ENCODE data around the gene RAP1GAP. TPM values are rescaled to one million over a fixed set of nuclear protein-coding genes. Genes with fewer than 3 reads are reported as not detected.

RAP1GAP gene
- total RNA-seq, 1 experiment from 2014 or later = 13.4 TPM

DNA sequence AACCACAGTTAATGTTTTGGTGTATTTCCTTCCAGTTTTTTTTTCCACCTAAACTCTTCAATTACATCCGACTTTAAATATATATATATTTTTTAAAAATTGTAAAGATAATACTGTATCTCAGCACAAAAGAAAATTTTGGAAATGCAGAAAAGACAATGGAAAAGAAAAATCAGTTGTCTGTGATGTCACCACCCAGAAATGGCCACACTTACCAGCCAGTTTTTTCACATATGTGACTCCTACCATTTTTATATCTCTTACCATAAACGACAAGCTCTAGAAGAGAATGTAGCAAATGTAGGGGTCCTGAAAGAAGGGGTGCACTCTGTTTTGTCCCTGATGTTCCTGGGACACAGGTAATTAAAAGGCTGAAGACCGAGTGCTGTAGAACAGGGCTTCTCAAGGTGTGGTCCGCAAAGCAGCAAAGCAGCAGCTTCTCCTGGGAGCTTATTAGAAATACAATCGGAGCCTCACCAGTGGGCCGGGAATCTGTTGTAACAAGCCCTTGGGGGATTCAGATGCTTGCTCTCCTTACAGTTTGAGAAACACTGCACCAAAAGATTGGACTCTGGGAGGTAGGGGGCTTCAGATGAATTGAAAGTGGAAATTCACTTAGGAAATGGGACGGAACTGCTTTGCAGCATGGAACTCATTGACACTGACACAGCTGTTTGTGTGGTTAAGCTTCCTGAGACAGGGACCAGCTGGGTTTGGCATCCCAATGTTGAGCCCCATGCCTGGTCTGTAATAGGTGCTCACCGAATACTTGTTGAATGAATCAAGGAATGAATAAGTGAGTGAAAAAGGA is 115.8 kb downstream of the RAP1GAP start:
- ChIA-PET RAD21 (ENCODE audit: low non-redundant PET in 1 of 2, low total read pairs in 2 of 2, uncharacterized antibody in 2 of 2, unreplicated experiment in 2 of 2) (no interaction called here), POLR2A (no interaction called here), CTCF (no interaction called here)
- H3K9ac ChIP-seq (ENCODE audit: low read length) = no peak overlapping the region
- DNase-seq (ENCODE audit: low read depth, low spot score) = no peak
- H3K4me3 ChIP-seq (replicated peaks in 1 of 2; ENCODE audit: low read depth in 1 of 2, low read length in 2 of 2) = no peak overlapping the region
- H3K9me3 ChIP-seq (ENCODE audit: control insufficient read depth in 1 of 2, insufficient read depth in 1 of 2, low read depth in 1 of 2, low read length in 2 of 2) = no peaks in the 10 kb centered on the region
- no peaks in the 10 kb centered on the region for H3K79me2 ChIP-seq (ENCODE audit: insufficient read depth, low read length)
- intact Hi-C loops (cut with micrococcal nuclease) = no loop called here
- no TSS peak for BruUV-seq (replicated peaks)
- no peaks in the 10 kb centered on the region for H3K4me1 ChIP-seq (ENCODE audit: control insufficient read depth in 1 of 2, insufficient read depth in 2 of 2, low read length in 2 of 2)
- no peak for ATAC-seq
- no peaks in the 10 kb centered on the region for H3K36me3 ChIP-seq (ENCODE audit: control insufficient read depth in 1 of 2, insufficient read depth in 2 of 2, low read length in 2 of 2)
- H2AFZ ChIP-seq (ENCODE audit: low read depth, low read length, poor library complexity, severe bottlenecking) = no peak overlapping the region
- TF ChIP-seq RAD21 (IDR thresholded peaks at IDR 0.05; ENCODE audit: low read depth) = no peak
- TF ChIP-seq SP1 (IDR thresholded peaks at IDR 0.05; ENCODE audit: low read depth) = no peak
- TF ChIP-seq POLR2AphosphoS5 (IDR thresholded peaks at IDR 0.05; ENCODE audit: low read depth, low read length) = no peak
- TF ChIP-seq SIN3A (IDR thresholded peaks at IDR 0.05; ENCODE audit: low read depth) = no peak
- TF ChIP-seq FOSL1 (IDR thresholded peaks at IDR 0.05; ENCODE audit: low read depth) = no peak
- TF ChIP-seq ATF3 (IDR thresholded peaks at IDR 0.05) = no peak
- H3K4me2 ChIP-seq (ENCODE audit: low read length) = no peak overlapping the region
- no peaks in the 10 kb centered on the region for H3K9me2 ChIP-seq (ENCODE audit: insufficient read depth)
- no peaks in the 10 kb centered on the region for H4K20me1 ChIP-seq (ENCODE audit: insufficient read depth)
- no peak overlapping the region for H3K27ac ChIP-seq (ENCODE audit: low read depth, low read length)
- H3K27me3 ChIP-seq (ENCODE audit: insufficient read depth, low read length) = peaks cover 9% of the 10 kb centered on the region; the same call in 1 of the 2 replicates

- no peak overlapping the region for H3K4me3 ChIP-seq (replicated peaks in 1 of 2; ENCODE audit: low read depth in 1 of 2, low read length in 2 of 2)
- ChIA-PET RAD21 (ENCODE audit: low non-redundant PET in 1 of 2, low total read pairs in 2 of 2, uncharacterized antibody in 2 of 2, unreplicated experiment in 2 of 2) (no interaction called here), POLR2A (no interaction called here), CTCF (no interaction called here)
- TF ChIP-seq FOSL1 (IDR thresholded peaks at IDR 0.05; ENCODE audit: low read depth) (no peak), RAD21 (IDR thresholded peaks at IDR 0.05; ENCODE audit: low read depth) (no peak), ATF3 (IDR thresholded peaks at IDR 0.05) (no peak), EZH2 (IDR thresholded peaks at IDR 0.05) (no peak), EGR1 (IDR thresholded peaks at IDR 0.05; ENCODE audit: low read depth) (no peak), ELF1 (IDR thresholded peaks at IDR 0.05; ENCODE audit: borderline replicate concordance, low read depth) (no peak), YY1 (IDR thresholded peaks at IDR 0.05; ENCODE audit: extremely low read depth, insufficient replicate concordance, low read depth, low read length) (no peak)
- TF ChIP-seq, protein P1, sequence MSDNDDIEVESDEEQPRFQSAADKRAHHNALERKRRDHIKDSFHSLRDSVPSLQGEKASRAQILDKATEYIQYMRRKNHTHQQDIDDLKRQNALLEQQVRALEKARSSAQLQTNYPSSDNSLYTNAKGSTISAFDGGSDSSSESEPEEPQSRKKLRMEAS (IDR thresholded peaks at IDR 0.05) = no peak
- no peak overlapping the region for H3K27ac ChIP-seq (ENCODE audit: low read depth, low read length)
- no peaks in the 10 kb centered on the region for H3K9me3 ChIP-seq (ENCODE audit: control insufficient read depth in 1 of 2, insufficient read depth in 1 of 2, low read depth in 1 of 2, low read length in 2 of 2)
- no peak for ATAC-seq
- no peak overlapping the region for H3K9ac ChIP-seq (ENCODE audit: low read length)
- no peak for DNase-seq (ENCODE audit: low read depth, low spot score)
- no peaks in the 10 kb centered on the region for H3K79me2 ChIP-seq (ENCODE audit: insufficient read depth, low read length)
- H3K9me2 ChIP-seq (ENCODE audit: insufficient read depth) = no peaks in the 10 kb centered on the region
- intact Hi-C loops (cut with micrococcal nuclease) = no loop called here
- no TSS peak for BruUV-seq (replicated peaks)
- H3K27me3 ChIP-seq (ENCODE audit: insufficient read depth, low read length) = peaks cover 9% of the 10 kb centered on the region; the same call in 1 of the 2 replicates
- H4K20me1 ChIP-seq (ENCODE audit: insufficient read depth) = no peaks in the 10 kb centered on the region
- no peak overlapping the region for H3K4me2 ChIP-seq (ENCODE audit: low read length)
- no peaks in the 10 kb centered on the region for H3K36me3 ChIP-seq (ENCODE audit: control insufficient read depth in 1 of 2, insufficient read depth in 2 of 2, low read length in 2 of 2)
- no peaks in the 10 kb centered on the region for H3K4me1 ChIP-seq (ENCODE audit: control insufficient read depth in 1 of 2, insufficient read depth in 2 of 2, low read length in 2 of 2)
- H2AFZ ChIP-seq (ENCODE audit: low read depth, low read length, poor library complexity, severe bottlenecking) = no peak overlapping the region
Measured at GRCh38 chr1:21552715-21553114, 116.4 kb downstream of the RAP1GAP start.

All from HCT116 (cell line).